Measurements from ENCODE around the gene ATF7.
"Not testable (repeated sequence)": the region's sequence is repeated elsewhere in the genome, so short reads cannot be mapped to it uniquely, and the experiment has no call there.

Gene ATF7

DNA sequence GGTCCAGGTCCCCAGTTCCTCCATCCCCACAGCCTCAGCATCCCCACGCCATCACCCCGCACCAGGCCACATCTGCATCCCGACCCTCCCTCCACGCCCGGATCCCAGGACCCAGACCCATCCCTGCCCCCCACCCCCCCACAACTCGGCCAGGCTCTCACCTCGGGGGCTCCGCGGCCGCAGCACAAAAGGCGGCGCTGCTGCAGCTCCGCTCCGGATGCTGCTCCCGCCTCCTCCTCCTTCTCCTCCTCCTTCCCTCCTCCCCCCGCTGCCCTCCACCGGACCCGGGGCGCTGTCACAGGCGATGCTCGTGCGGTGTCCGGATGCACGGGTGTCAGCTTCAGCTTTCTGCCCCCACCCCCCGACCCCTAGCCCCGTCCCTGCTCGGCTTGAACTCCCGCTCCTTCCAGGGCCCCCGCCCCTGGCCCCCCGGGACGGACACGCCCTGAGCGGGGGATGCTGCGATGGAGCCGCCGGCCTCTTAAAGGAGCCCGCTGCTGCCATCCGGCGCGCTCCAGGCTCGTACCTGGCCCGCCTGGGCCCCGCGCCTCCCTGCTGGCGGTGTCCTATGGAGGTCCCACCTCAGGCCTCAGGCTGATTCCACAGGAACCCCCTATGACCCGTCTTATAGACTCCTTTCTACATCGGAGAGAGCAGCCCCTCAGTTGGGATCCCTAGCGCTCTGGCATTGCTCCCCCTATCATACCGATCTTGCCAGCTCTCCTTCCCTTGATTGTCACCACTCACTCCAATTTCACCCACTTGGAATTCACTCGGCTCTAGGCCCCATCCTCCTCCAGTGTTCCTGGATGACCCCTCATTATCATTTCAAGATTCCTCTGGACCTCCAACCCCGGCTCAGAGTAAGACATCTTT lies 126.7 kb downstream of the ATF7 start, which contains the start of gene MAP3K12:
Gene MAP3K12 (minus strand): TSS at position 193 of the 876 bp plus-strand sequence. CDS start 12,067 bp downstream, outside the sequence.
- DNase-seq: peak; percentile 12

DNA sequence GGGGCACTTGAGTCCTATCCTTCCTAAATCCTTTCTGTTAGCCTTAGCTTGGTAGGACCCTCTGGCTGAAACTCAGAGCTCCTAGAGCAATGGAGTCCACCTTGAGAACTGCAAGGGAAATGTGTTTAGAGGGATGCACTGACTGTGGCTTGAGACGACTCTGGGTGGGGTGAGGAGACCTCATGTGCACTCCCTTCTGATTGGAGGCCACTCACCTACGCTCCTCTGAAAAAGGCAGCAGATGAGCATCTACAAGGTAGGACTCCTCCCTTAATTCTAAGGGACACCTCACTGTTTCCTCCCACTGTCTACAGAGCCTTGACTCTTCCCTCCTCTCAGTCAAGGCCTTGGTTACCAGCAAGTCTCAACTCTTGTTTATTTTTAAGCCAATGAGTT lies 127.9 kb downstream of the ATF7 start:
- no peak for DNase-seq

DNA sequence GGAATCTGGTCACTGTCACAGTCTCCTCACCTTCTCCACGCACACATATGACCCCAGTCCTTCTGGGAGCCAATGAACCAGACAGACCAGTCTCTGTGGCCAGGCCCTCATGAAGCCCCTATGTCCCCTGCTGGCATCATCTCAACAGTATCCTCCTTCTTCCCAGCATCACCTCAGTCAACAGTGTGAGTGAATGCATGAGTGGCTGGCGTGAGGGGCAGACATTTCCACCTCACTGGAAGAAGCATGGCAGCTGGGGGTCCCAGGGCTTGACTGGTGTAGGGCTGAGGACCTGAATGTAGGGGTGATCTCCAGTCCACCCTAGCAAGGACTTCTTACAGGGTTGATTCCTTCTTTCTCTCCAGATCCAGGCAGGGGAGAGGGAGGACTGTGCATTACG lies 128.7 kb downstream of the ATF7 start:
- DNase-seq: no peak

DNA sequence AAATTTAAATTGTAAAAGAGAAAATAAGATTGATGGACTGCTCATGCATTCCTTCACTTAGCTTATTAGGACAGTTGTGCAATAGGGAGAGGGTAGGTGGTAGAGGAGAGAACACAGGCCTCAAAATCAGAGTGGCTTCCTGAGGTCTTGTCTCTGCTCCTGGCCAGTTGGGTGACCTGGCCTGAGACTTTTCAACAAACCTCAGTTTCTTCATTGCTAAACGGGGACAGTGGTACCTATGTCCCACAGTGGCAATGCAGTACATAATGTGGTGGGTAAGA lies 129.5 kb downstream of the ATF7 start:
- DNase-seq: no peak

DNA sequence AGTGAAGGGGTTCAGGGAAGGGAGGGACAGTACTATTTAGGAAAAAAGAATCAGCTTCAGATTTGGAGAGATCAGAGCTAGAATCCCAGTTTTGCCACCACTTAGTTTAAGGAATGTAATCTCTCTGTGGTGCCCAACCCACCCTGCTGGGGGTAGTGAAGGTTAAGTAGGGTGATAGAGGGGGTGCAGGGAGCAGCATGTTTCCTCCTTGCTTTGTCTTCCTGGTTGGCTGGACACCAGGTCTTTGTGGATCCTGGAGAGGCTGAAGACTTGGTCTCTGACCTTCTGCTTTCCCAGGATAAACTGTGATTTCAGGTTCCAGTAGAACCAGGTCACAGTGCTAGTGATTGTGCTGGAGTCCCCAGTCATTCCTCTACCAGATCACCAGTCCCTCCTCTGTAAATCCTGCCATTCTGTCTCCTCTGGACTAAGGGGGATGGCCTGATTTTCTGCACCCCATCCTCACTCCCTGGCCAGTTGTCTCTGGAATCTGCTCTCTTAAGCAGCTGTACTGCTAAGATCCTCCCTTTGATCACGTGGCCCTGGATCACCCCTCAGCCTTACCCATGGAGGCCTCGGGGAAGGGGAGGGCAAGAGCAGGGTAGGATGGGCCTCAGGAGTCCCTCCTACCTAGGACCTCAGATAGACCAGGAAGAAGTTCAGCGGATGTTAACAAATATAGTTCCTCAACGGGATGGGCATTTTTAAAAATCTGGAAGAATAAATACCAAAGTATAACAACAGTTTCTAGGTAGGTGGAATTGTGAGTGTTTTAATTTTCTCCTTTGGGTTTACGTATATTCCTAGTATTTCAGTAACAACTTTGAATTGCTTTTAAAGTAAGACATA lies 130.1 kb downstream of the ATF7 start:
- peak; percentile 57 for DNase-seq

DNA sequence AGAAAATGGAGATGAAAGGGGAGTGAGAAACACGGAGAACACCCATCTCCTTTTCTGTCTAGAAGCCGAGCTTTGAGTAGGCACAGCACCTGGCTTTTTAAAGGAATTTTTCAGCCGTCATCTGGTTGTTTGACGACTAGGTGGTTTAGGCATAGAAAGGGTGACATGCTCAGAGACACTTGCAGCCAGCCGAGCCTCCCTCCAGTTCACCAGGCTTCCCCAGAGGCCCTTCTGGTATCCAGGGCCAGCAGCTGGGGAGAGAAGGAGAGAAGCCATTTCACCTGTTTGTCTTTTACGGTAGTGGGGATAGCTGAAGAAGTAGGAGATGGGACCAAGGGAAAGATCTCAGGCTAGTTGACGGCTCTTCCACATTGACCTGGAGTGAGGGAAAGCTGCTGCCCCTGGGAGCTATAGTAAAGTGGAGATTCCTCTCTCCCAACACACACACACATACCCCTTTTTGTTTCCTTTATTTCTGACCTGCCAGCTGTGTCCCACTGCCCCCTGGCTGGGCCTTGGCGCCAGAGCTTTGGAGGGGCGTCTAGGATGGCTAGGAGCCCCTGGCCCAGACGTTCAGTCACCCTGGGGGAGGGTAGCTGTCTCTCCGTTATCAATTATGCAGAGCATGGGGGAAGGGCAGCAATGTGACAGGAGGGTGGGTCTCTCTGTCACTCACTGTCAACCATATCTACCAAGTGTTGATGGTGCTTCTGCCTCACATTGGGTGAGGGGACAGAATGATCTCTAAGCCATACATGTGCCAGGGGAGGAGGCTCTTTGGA lies 132.4 kb downstream of the ATF7 start:
- no peak for DNase-seq

DNA sequence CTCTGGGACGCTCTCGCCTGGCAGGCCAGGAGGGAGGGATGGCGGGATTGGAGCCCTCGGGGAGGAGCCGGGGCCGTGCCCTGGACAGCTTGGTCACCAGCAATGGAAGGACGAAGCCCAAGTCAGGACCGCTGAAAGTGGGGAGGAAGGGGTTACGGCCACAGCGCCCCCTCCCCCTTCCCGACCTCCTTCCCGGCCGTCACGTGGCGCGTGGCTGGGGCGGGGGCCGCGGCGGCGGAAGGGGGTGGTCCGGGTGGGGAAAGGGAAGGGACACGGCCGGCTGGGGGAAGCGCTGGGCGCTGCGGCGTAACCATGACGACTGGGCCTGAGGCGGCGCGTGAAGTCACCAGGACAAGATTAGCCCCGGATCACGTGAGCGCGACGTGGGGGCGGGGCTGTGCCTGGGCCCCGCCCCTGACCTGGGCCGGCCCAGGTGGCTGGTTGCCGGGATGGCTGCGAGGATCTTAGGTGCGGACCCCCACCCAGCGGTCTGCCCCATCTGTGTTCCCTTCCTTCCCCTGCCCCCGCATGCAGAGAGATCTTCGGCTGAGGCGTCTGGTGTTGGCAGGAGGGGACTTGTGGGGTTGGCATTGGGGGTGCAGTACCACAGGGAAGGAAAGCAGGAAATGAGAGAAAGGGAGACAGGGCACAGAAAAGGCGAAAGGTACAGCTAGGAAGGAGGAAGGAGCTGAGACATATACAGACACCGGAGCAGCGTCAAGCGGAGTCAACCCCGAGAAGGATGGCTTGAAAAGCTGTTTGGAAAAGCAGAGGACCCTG lies 133.2 kb downstream of the ATF7 start:
- DNase-seq: peak; percentile 69

DNA sequence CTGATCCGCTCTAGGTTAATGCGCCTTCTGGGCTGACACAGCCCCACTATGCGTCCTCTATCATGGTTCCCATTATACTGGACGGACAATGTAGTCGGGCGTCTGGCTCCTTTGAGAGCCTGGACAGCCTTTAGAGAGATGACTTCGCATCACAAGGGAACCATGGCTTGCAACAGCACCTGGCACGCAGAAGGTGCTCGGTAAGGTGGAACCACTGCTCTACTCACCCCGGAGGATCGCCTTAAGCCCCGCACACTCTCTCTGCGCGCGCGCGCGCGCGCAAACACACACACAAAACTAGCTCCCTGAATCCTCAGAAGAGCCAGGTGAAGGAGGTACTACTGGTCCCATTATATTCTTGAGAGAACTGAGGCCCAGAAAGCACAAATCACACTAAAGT lies 134.0 kb downstream of the ATF7 start:
- no peak for DNase-seq

DNA sequence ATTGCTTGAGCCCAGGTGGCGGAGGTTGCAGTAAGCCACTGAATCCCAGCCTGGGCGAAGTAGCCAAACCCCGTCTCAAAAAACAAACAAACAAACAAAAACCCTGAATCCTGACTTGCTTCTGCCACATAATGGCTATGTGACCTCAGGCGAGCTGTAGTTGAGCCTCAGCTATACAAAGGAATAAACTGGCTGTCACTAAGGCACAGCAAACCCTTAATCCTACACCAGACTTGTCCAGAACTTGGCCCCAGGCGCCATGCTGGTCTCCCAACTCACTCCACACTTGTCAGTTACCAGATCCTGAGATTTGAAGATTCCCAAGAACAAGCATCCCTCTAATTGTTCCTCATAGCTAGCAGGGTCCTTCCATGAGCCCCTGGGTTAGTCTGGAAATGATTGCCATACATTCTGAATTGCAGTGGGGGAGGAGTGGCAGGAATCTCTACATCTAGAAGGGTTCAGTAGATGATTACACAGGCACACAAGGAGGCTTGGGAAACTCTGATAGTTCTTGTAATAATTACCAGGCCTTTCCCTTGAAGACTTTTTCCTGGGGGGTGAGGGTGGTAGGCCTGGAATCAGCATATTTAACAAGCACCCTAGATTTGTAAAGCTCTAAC lies 136.8 kb downstream of the ATF7 start:
- no peak for DNase-seq

DNA sequence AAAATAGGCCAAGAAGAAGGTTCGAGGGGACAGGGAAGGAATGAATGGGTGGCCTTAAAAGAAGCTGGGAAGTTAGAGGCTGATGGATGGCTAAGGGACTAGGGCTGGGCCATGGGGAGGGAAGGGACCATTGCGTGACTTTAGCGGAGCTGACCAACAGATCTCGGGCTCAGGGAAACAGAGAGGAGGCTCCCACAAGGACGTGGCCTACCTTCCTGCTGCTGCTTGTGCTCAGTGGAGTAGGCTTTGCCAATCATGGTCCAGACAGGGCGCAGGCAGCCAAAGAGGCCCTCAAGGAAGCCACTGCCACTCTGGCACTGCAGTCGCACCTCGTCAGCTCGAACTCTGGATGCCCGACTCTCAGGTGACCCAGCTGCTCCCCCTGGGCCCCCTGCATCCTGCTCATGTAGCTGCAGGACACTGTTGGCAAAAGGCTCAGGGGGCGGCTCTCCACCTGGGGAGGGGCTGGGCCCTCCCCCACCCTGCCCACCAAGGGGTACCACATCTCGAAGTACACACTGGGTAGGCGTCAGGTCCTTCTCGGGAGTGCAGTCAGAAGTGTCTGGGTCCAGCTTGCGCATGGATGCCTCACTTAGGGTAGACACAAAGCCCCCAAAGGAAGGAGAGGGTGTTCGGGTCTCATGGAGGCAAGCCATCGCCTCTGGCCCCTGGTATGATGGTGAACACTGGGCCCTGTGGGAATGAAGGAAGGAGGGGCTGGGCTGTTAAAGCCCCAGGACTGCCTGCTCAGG lies 139.3 kb downstream of the ATF7 start:
- DNase-seq: no peak

DNA sequence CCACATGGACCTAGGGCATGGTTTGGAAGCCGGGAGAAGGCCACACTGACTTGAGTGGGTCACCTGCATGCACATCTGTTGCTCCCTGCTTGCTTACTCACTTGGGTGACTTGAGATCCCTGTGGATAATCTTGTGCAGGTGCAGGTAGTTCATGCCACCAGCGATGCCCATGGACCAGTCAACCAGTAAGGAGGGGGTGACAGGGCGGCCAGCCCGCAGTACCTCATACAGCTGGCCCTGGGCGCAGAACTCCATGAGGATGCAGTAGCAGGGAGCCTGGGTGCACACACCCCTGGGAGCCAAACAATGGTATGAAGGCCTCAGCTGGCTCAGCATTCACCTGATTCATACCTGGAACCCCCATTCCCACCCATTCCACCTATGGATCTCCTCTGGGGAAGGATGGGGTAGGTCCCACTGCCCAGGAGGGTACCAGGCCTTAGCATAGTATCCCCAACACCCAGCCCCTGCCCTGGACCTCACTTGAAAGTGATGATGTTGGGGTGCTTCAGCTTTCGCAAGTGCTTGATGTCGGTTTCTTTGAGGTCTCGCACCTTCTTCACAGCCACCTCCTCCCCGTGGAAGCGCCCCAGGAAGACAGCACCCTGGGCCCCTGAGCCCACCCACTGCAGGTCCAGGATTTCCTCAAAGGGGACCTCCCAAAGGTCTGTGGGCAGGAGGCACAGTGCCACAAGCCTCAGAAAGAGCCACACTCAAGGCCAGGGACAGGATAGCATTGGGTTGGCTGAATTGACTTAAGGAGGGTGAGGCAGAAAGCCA lies 140.0 kb downstream of the ATF7 start:
- no peak for DNase-seq

DNA sequence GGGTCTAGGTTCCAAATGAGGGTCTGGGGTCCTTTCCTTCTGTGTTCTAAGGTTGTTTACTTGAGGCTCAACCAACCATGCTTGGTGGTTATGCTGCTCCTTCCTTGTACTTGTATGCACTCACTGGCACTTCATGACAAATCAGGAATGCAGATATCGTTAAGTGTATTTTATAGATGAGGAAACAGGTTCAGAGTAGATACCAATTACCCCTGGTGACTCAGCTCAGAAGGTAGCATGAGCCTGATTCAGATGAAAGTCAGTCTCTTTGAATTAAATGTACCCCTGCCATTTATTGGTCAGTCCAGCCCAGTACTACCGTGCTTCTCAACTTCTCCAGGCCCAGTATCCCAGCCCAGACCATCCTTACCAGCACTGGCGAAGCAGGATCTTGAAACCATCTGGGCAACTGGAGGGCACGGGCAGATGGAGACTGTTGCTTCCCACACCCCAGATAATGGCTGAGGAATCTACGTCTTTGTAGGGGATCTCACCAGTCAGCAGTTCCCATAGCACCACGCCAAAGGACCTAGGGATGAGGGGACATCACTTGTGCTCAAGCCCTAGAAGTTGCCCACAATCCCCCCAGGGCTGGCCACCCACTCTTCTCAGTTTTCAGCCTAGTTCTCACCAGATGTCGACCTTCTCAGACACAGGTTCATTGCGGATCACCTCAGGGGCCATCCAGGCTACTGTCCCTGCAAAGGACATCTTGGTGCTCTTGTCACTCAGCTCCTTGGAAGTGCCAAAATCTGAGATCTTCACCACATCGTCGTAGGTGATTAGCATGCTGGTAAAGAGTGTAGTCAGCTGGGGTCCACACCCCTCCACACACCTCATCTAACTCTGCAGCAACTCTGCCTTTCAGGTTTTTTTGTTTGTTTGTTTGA lies 141.3 kb downstream of the ATF7 start:
- DNase-seq: no peak

DNA sequence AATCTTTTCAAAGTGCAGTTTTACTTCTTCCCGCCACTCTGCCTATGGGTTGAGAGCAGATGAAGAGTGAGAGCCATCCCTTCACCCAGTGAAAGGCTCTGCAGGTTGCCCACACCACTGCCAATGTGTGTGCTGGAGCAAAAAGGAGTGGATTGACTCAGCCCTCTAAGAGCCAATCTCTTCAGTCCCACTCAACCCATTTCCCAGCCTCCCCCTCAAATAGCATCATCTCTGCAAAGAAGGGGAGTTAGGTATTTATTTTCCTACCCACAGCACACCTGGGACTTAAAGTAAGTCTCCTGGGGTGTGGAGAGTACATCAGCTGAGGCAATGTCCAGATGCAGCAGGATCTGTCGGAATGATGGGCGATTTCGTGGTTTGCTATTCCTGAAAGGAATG lies 142.2 kb downstream of the ATF7 start:
- no peak for DNase-seq

DNA sequence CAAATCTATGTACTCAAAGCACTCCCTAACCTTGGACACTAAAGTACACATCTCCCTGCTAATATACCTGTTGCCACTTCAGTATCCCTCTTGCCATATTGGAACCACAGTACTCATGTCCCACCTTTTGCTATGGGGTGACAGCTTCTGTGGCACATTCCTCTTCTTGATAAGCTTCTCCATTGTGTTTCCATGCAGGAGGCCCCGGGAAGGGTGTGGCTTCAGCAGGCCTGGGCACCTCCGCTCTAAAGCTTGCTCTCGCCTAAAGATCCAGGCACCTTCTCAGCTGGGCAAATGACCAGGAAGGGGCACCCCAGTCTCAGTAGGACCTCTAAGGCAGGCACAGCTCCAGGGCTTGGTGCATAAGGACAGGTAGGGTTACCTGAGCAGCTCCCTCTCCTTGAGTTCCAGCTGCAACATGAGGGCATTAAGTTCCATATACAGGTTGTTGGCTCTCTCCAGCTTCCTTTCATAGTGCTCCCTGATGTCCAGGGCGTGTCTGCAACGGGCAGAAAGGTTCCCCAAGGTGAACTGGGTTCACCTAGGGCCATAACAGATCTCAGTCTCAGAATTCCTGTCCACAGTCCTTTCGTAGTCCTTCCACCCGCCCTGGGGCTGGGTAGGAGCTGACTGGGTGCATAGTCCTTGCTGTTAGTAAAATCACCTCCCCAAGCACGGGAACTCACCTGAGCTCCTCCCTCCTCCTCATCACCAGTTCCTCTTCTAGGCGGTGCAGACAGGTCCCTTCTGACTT lies 142.8 kb downstream of the ATF7 start:
- DNase-seq: no peak

DNA sequence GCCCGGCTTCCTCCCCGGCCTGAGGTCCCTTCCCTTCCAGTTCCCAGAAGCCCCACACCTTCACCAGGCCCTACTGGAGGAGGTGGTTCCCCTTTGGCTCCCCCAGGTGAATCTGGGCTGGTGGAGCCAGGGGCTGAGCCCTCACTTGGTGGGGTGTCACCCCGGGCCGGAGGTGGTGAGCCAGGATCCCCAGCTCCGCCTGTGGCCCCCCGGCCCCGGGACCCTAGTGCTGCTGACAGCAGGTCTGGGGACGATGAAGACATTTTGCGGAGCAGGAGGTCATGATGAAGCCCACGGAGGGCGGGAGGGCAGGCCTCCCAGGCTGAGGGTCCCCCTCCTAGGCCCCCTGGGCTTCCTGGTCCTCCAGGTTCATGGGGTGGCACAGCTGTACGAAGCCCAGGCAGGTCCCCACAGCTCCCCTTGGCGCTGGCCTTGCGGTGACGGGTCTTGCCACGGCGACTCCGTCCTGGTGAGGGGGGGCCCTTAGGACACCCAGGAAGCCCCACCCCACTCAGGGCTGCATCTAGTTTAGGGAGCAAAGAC lies 143.5 kb downstream of the ATF7 start:
- no peak for DNase-seq

DNA sequence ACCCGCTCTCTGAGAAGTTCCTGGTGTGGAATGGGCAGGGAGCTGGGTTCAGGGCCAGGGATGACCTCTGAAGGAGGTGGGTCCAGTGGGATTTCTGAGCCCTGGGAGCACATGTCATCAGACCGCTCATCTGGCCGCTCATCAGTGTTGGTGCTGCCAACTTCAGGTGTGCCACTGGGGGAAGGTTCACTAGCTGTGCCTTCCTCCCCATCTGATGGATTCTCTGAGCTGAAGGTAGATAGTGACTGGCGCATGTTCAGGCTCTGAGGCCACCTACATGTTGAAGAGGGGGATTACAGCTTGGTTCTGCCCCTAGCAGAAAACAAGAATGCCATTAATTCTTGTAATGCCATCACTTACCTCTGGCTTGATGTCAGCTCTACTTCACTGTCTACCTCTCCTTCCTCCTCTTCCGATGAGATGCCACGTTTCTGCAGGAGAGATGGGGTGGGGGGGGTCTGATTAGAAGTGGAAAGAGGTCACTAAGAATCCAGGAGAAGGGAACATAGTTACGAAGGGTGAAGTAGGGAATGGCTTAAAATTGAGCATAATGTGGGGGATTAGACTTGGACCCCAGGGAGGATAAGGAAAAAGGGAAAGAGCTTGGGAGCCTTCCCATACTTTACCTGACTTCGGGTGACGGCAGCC lies 144.1 kb downstream of the ATF7 start:
- no peak for DNase-seq

DNA sequence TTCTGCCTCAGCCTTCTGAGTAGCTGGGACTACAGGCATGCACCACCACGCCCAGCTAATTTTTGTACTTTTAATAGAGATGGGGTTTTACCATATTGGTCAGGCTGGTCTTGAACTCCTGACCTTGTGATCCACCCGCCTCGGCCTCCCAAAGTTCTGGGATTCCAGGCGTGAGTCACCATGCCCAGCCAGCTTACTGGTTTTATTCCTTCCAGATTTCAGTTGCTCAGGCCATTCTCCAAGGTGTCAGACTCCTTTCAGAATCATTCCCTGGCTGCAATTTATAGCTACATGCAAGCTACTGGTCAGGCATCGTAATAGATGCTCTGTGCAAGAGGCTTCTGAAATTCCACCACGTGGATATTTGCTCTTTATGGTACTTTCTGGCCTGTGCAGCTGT lies 144.7 kb downstream of the ATF7 start:
- DNase-seq: not testable (repeated sequence)
